Heart right ventricle (tissue), 16 donors: ENCODE results near the gene RASSF8. TPM values are rescaled to one million over a fixed set of nuclear protein-coding genes. Genes with fewer than 3 reads are reported as not detected.

Experiments
- ATAC-seq, 8 donors: fragments of 200-7000 bp; cut with Tn5 transposase; one replicate each; pipeline ENCODE4 v1.9.1; 2020; ENCODE audit warnings: mild to moderate bottlenecking in 8 of 8, moderate library complexity in 8 of 8, moderate number of reproducible peaks in 1 of 8
- DNase-seq, 2 donors: peaks; one replicate each; pipeline ENCODE4 v3.0.0-alpha.2; 2020
- H3K27ac ChIP-seq, 10 donors: fragments of 200-600 bp; sonication (generic) in 2 of 10; one replicate each; pipeline versions ENCODE4 v1.5.0 to v1.8.0; 2020 to 2022; ENCODE audit warnings: mild to moderate bottlenecking in 3 of 10
- H3K27me3 ChIP-seq, 7 donors: fragments of 200-600 bp; one replicate each; pipeline ENCODE4 v1.8.0; 2021 to 2022; ENCODE audit warnings: mild to moderate bottlenecking in 2 of 7
- H3K36me3 ChIP-seq, 9 donors: fragments of 200-600 bp; sonication (generic) in 1 of 9; one replicate each; pipeline versions ENCODE4 v1.5.0 to v1.8.0; 2020 to 2022; ENCODE audit warnings: mild to moderate bottlenecking in 2 of 9
- H3K4me1 ChIP-seq, 9 donors: fragments of 200-600 bp; sonication (generic) in 1 of 9; one replicate each; pipeline versions ENCODE4 v1.5.0 to v1.8.0; 2020 to 2022; ENCODE audit warnings: mild to moderate bottlenecking in 4 of 9
- H3K4me3 ChIP-seq, 10 donors: fragments of 200-600 bp; sonication (generic) in 2 of 10; one replicate each; pipeline versions ENCODE4 v1.5.0 to v1.8.0; 2020 to 2022; ENCODE audit warnings: mild to moderate bottlenecking in 7 of 10, moderate library complexity in 2 of 10
- H3K9me3 ChIP-seq, 11 donors: fragments of 200-600 bp in 10 of 11; sonication (generic) in 2 of 11; one replicate each; pipeline versions ENCODE4 v1.5.0 to v1.8.0; 2013 to 2022; ENCODE audit warnings: mild to moderate bottlenecking in 2 of 11, control low read depth in 1 of 11, moderate library complexity in 1 of 11
- CTCF ChIP-seq, 9 donors: fragments of 200-600 bp; sonication (generic) in 2 of 9; IDR thresholded peaks; one replicate each; pipeline versions ENCODE4 v1.5.0 to v1.8.0; 2021 to 2022; ENCODE audit warnings: antibody characterized with exemption in 9 of 9, mild to moderate bottlenecking in 5 of 9, moderate library complexity in 1 of 9
- WGBS, 2 donors: extraction: QIAGEN DNeasy Blood & Tissue Kit; methylation state at CpG; one replicate each; pipeline ENCODE4 v1.1.7; 2013; ENCODE audit warnings: inconsistent platforms in 1 of 2; 5-methylcytosine and 5-hydroxymethylcytosine counted together
- intact Hi-C, 10 donors: fragments of 100-400 bp; cut with DNase I; formaldehyde crosslinking; loops; one replicate each; pipeline versions ENCODE4 v1.11.1 to v1.14.2; 2022
- polyA plus RNA-seq, 2 donors: library from polyadenylated mRNA; stranded (reverse); fragments of 200-250 nt; gene quantifications; one replicate each; pipeline ENCODE4 v1.2.3, GENCODE V29; 2013
- total RNA-seq, 10 donors: library from RNA; stranded (reverse); fragmentation: NEBNext Ultra II Directional in 3 of 10; extraction: Animal tissue kit (Norgen Biotek cat#: 25700) in 3 of 10; gene quantifications; one replicate each; pipeline versions ENCODE4 v1.2.1 to v1.2.4, GENCODE V29; 2021 to 2023
- donor health status: Arrhythmogenic right ventricular cardiomyopathy.
- donor health status: ischemic (EF 13 %, LVEDD 7.1; RV severe dilation, severe dysfunction).
- donor health status: healthy with polysubstance abuse.
- donor health status: DM: no; HTN: yes; CAD: no.
- donor health status: DM: no; HTN: no; CAD: no.
- donor health status: ischemic (EF 25% LVEDD 6.9; RV normal size, moderate dysfunction).
- donor health status: ischemic (EF 25% LVEDD 5.7; RV mildly dilated, moderate dysfunction).
- donor health status: healthy.
- donor health status: DM: yes; HTN: yes; CAD: no.
- donor health status: Ischemic cardiomyopathy.
- donor health status: ischemic (EF 35%, LVEDD 5.7; RV mildly dilated, moderate dysfunction).
- donor health status: nonischemic (EF 11% LVEDD 7.7; RV severe dilation, severe dysfunction).
- donor health status: DM: yes; HTN: yes; CAD: no.
- donor health status: PGD.
- donor health status: ischemic (EF 29% LVEDD 5.4; RV normal size, mild dysfunction).
- donor health status: nonischemic (EF 23%, LVEDD 6.1; RV moderate dilation, normal function).

Gene RASSF8
- total and polyA plus RNA-seq, 12 donors = 5.7 to 43.9 (median 28.9) TPM

GRCh38 chr12:26021534-26021933 lies 63.1 kb downstream of the RASSF8 start:
- no peak for ATAC-seq
- intact Hi-C loops = loop anchor here in 3 of 10 donors (5.0 to 10.0 kb wide), 2 partner anchors 64 to 587 kb away; partner anchors contain the start of gene RASSF8 (in 2 of the 3)

GRCh38 chr12:26022043-26022442 lies 63.6 kb downstream of the RASSF8 start:
- Histone ChIP-seq H3K27ac (no peak overlapping the region), H3K36me3 (no peaks in the 10 kb centered on the region), H3K27me3 (no peaks in the 10 kb centered on the region), H3K4me3 (no peak overlapping the region), H3K4me1 (peaks cover 0 to 27% (median 9%) of the 10 kb centered on the region in 9 donors), H3K9me3 (no peaks in the 10 kb centered on the region)
- DNase-seq = no peak
- intact Hi-C loops = loop anchor here in 3 of 10 donors (5.0 to 10.0 kb wide), 2 partner anchors 65 to 587 kb away; partner anchors contain the start of gene RASSF8 (in 2 of the 3)
- ATAC-seq = peak in 3 of 8 donors; percentile 29 to 46 (median 44)
- WGBS, 2 donors = 50 to 57% methylated on average over 3 of the region's 3 CpGs
- TF ChIP-seq CTCF (IDR thresholded peaks at IDR 0.05) = no peak

More at GRCh38 chr12:26021534-26021933, 63.1 kb downstream of the RASSF8 start:
- no peak overlapping the region for H3K27ac ChIP-seq
- no peak for TF ChIP-seq CTCF (IDR thresholded peaks at IDR 0.05)
- H3K27me3 ChIP-seq = no peaks in the 10 kb centered on the region
- no peak for DNase-seq
- H3K4me1 ChIP-seq = peaks cover 0 to 29% (median 9%) of the 10 kb centered on the region in 9 donors
- no peaks in the 10 kb centered on the region for H3K36me3 ChIP-seq
- WGBS, 2 donors = 82 to 84% methylated on average over 2 of the region's 2 CpGs
- no peak overlapping the region for H3K4me3 ChIP-seq
- H3K9me3 ChIP-seq = no peaks in the 10 kb centered on the region

- no peaks in the 10 kb centered on the region for H3K36me3 ChIP-seq
- H3K9me3 ChIP-seq = no peaks in the 10 kb centered on the region
- intact Hi-C loops = loop anchor here in 8 of 10 donors (5.0 to 10.0 kb wide), 6 partner anchors 64 to 592 kb away; partner anchors contain the start of gene RASSF8 (in 1 of the 8)
- 97 to 100% methylated on average over 1 of the region's 1 CpG for whole genome bisulfite sequencing, 2 donors
- H3K27me3 ChIP-seq = no peaks in the 10 kb centered on the region
- ATAC-seq (no peak), DNase-seq (no peak)
- peaks cover 0 to 32% (median 4%) of the 10 kb centered on the region in 9 donors for H3K4me1 ChIP-seq
- no peak overlapping the region for H3K4me3 ChIP-seq
- H3K27ac ChIP-seq = no peak overlapping the region
- TF ChIP-seq CTCF (IDR thresholded peaks at IDR 0.05) = no peak
Observed at GRCh38 chr12:26026713-26027112, 68.2 kb downstream of the RASSF8 start.

GRCh38 chr12:26027401-26027800 lies 68.9 kb downstream of the RASSF8 start:
- intact Hi-C loops = loop anchor here in 8 of 10 donors (5.0 to 10.0 kb wide), 6 partner anchors 65 to 593 kb away; partner anchors contain the start of gene RASSF8 (in 1 of the 8)

More at GRCh38 chr12:26027401-26027800, 68.9 kb downstream of the RASSF8 start:
- no peak overlapping the region for H3K27ac ChIP-seq
- DNase-seq (no peak), ATAC-seq (no peak)
- H3K4me1 ChIP-seq = peaks cover 0 to 31% (median 10%) of the 10 kb centered on the region in 9 donors
- no peaks in the 10 kb centered on the region for H3K27me3 ChIP-seq
- H3K36me3 ChIP-seq = no peaks in the 10 kb centered on the region
- TF ChIP-seq CTCF (IDR thresholded peaks at IDR 0.05) = no peak
- no peak overlapping the region for H3K4me3 ChIP-seq
- no peaks in the 10 kb centered on the region for H3K9me3 ChIP-seq
